Measurements from ENCODE around the gene MAPK7.

MAPK7 gene

GRCh38 chr17:19330271-19330670, 48.0 kb upstream of the MAPK7 start:
- CTCF ChIA-PET, result interaction anchor here (0.8 to 2.1 kb wide), 3 partner anchors 8 to 117 kb away, joined by 3 to 6 read pairs (median 5); no protein-coding TSS in a partner anchor
- H3K9me3 ChIP-seq (ENCODE audit: control insufficient read depth, insufficient read depth, low read depth, low read length), result no peaks in the 10 kb centered on the region
- no peak for TF ChIP-seq ZNF707 (tag by site-specific recombination; IDR thresholded peaks at IDR 0.05)
- TF ChIP-seq ELK4 (IDR thresholded peaks at IDR 0.05; ENCODE audit: borderline replicate concordance, low read depth, low read length), result no peak
- no peak for TF ChIP-seq ZNF10 (tag by site-specific recombination; IDR thresholded peaks at IDR 0.05)
- no peak for TF ChIP-seq ZSCAN18 (tag by site-specific recombination; IDR thresholded peaks at IDR 0.05)
- no peak for TF ChIP-seq ZFP41 (tag by site-specific recombination; IDR thresholded peaks at IDR 0.05; ENCODE audit: borderline replicate concordance)
- TF ChIP-seq ZNF600 (tag by site-specific recombination; IDR thresholded peaks at IDR 0.05), result no peak
- TF ChIP-seq ZNF544 (tag by site-specific recombination; IDR thresholded peaks at IDR 0.05), result no peak
- no peak for TF ChIP-seq ZNF292 (tag by site-specific recombination; IDR thresholded peaks at IDR 0.05; ENCODE audit: borderline replicate concordance, low read depth)
- TF ChIP-seq PRDM1 (tag by site-specific recombination; IDR thresholded peaks at IDR 0.05), result no peak
- POLR2A ChIA-PET, result no interaction called here
- H3K4me3 ChIP-seq (ENCODE audit: low read depth, low read length), result no peak overlapping the region
- no peak overlapping the region for H3K27ac ChIP-seq (ENCODE audit: extremely low read depth, low read depth, low read length)
- no peaks in the 10 kb centered on the region for H3K4me1 ChIP-seq (ENCODE audit: control insufficient read depth, insufficient read depth, low read length)
- peaks cover 0 to 48% of the 10 kb centered on the region in 2 experiments; a peak in 2 of 3 replicates for H3K36me3 ChIP-seq (ENCODE audit: control insufficient read depth in 2 of 2, insufficient read depth in 1 of 2, low read length in 2 of 2)

GRCh38 chr17:19331134-19331533, 47.2 kb upstream of the MAPK7 start:
- ChIA-PET POLR2A (interaction anchor here (0.7 kb wide), 1 partner anchor 740 kb away, joined by 3 read pairs; no protein-coding TSS in a partner anchor), CTCF (interaction anchor here (1.6 to 2.1 kb wide), 3 partner anchors 9 to 117 kb away, joined by 4 to 6 read pairs (median 5); no protein-coding TSS in a partner anchor)
- H3K9me3 ChIP-seq (ENCODE audit: control insufficient read depth, insufficient read depth, low read depth, low read length), result no peaks in the 10 kb centered on the region
- TF ChIP-seq ZNF2 (tag by site-specific recombination; IDR thresholded peaks at IDR 0.05) (no peak), ZNF707 (tag by site-specific recombination; IDR thresholded peaks at IDR 0.05) (no peak), YY1 (tag by site-specific recombination; IDR thresholded peaks at IDR 0.05) (no peak), ZNF311 (tag by site-specific recombination; IDR thresholded peaks at IDR 0.05; ENCODE audit: borderline replicate concordance) (no peak), SP7 (tag by site-specific recombination; IDR thresholded peaks at IDR 0.05) (no peak), ZNF747 (tag by site-specific recombination; IDR thresholded peaks at IDR 0.05) (no peak), ZNF48 (tag by site-specific recombination; IDR thresholded peaks at IDR 0.05) (no peak), ZFP41 (tag by site-specific recombination; IDR thresholded peaks at IDR 0.05; ENCODE audit: borderline replicate concordance) (no peak), ZNF404 (tag by site-specific recombination; IDR thresholded peaks at IDR 0.05) (no peak), ZNF366 (tag by site-specific recombination; conservative IDR thresholded peaks at IDR 0.05) (no peak), ZNF677 (tag by site-specific recombination; IDR thresholded peaks at IDR 0.05) (no peak), ZNF501 (tag by site-specific recombination; IDR thresholded peaks at IDR 0.05) (no peak), ZBTB8A (tag by site-specific recombination; IDR thresholded peaks at IDR 0.05) (no peak), ZNF548 (tag by site-specific recombination; IDR thresholded peaks at IDR 0.05) (no peak)
- H3K4me1 ChIP-seq (ENCODE audit: control insufficient read depth, insufficient read depth, low read length), result no peaks in the 10 kb centered on the region
- no peak overlapping the region for H3K27ac ChIP-seq (ENCODE audit: extremely low read depth, low read depth, low read length)
- H3K36me3 ChIP-seq (ENCODE audit: control insufficient read depth in 2 of 2, insufficient read depth in 1 of 2, low read length in 2 of 2), result peaks cover 0 to 48% of the 10 kb centered on the region in 2 experiments; a peak in 2 of 3 replicates
- no peak overlapping the region for H3K4me3 ChIP-seq (ENCODE audit: low read depth, low read length)
